Measurements from ENCODE around the gene PLBD2.

PLBD2 gene

GRCh38 chr12:113368331-113368730 is 9.9 kb downstream of the PLBD2 start:
- no peak overlapping the region for H3K27ac ChIP-seq (ENCODE audit: low read depth, low read length)
- H3K4me3 ChIP-seq (ENCODE audit: insufficient read depth, low read length, poor library complexity, severe bottlenecking): no peak overlapping the region
- H3K4me2 ChIP-seq (ENCODE audit: low read depth, low read length, poor library complexity, severe bottlenecking): no peak overlapping the region
- no peaks in the 10 kb centered on the region for H3K79me2 ChIP-seq (ENCODE audit: insufficient read depth, low read length)
- H2AFZ ChIP-seq (ENCODE audit: low read depth, low read length, severe bottlenecking): no peak overlapping the region
- no peak overlapping the region for H3K9ac ChIP-seq (ENCODE audit: low read length)
- H4K20me1 ChIP-seq (ENCODE audit: low read depth, low read length): no peaks in the 10 kb centered on the region
- no peaks in the 10 kb centered on the region for H3K36me3 ChIP-seq (ENCODE audit: low read length)
- H3K9me3 ChIP-seq (ENCODE audit: insufficient read depth, low read length): no peaks in the 10 kb centered on the region
- H3F3A ChIP-seq (ENCODE audit: insufficient read depth): no peaks in the 10 kb centered on the region
- TF ChIP-seq CTCF (IDR thresholded peaks at IDR 0.05; ENCODE audit: insufficient read depth, low read length, poor library complexity, severe bottlenecking) (no peak), EZH2phosphoT487 (conservative IDR thresholded peaks at IDR 0.05; ENCODE audit: low read length) (no peak)
- H3K27me3 ChIP-seq (ENCODE audit: low read length): no peaks in the 10 kb centered on the region
- H3K9me2 ChIP-seq (replicated peaks; ENCODE audit: insufficient read depth, low read length): no peaks in the 10 kb centered on the region

- H2AFZ ChIP-seq (ENCODE audit: low read depth, low read length, severe bottlenecking): no peak overlapping the region
- H3F3A ChIP-seq (ENCODE audit: insufficient read depth): no peaks in the 10 kb centered on the region
- no peaks in the 10 kb centered on the region for H4K20me1 ChIP-seq (ENCODE audit: low read depth, low read length)
- no peaks in the 10 kb centered on the region for H3K79me2 ChIP-seq (ENCODE audit: insufficient read depth, low read length)
- no peaks in the 10 kb centered on the region for H3K9me2 ChIP-seq (replicated peaks; ENCODE audit: insufficient read depth, low read length)
- TF ChIP-seq CTCF (IDR thresholded peaks at IDR 0.05; ENCODE audit: insufficient read depth, low read length, poor library complexity, severe bottlenecking) (no peak), EZH2phosphoT487 (conservative IDR thresholded peaks at IDR 0.05; ENCODE audit: low read length) (no peak)
- H3K4me2 ChIP-seq (ENCODE audit: low read depth, low read length, poor library complexity, severe bottlenecking): no peak overlapping the region
- H3K36me3 ChIP-seq (ENCODE audit: low read length): no peaks in the 10 kb centered on the region
- no peak overlapping the region for H3K4me3 ChIP-seq (ENCODE audit: insufficient read depth, low read length, poor library complexity, severe bottlenecking)
- no peak overlapping the region for H3K9ac ChIP-seq (ENCODE audit: low read length)
- H3K27me3 ChIP-seq (ENCODE audit: low read length): no peaks in the 10 kb centered on the region
- H3K27ac ChIP-seq (ENCODE audit: low read depth, low read length): no peak overlapping the region
- H3K9me3 ChIP-seq (ENCODE audit: insufficient read depth, low read length): no peaks in the 10 kb centered on the region
Measured at GRCh38 chr12:113369391-113369985, 11.1 kb downstream of the PLBD2 start.

GRCh38 chr12:113370923-113371682 is 12.7 kb downstream of the PLBD2 start:
- Histone ChIP-seq H4K20me1 (ENCODE audit: low read depth, low read length) (no peaks in the 10 kb centered on the region), H3K9me3 (ENCODE audit: insufficient read depth, low read length) (no peaks in the 10 kb centered on the region), H3K36me3 (ENCODE audit: low read length) (no peaks in the 10 kb centered on the region), H3F3A (ENCODE audit: insufficient read depth) (no peaks in the 10 kb centered on the region), H3K4me2 (ENCODE audit: low read depth, low read length, poor library complexity, severe bottlenecking) (no peak overlapping the region), H2AFZ (ENCODE audit: low read depth, low read length, severe bottlenecking) (no peak overlapping the region), H3K27me3 (ENCODE audit: low read length) (no peaks in the 10 kb centered on the region), H3K79me2 (ENCODE audit: insufficient read depth, low read length) (no peaks in the 10 kb centered on the region), H3K4me3 (ENCODE audit: insufficient read depth, low read length, poor library complexity, severe bottlenecking) (no peak overlapping the region), H3K9ac (ENCODE audit: low read length) (no peak overlapping the region), H3K9me2 (replicated peaks; ENCODE audit: insufficient read depth, low read length) (no peaks in the 10 kb centered on the region), H3K27ac (ENCODE audit: low read depth, low read length) (no peak overlapping the region)
- TF ChIP-seq CTCF (IDR thresholded peaks at IDR 0.05; ENCODE audit: insufficient read depth, low read length, poor library complexity, severe bottlenecking): no peak
- no peak for TF ChIP-seq EZH2phosphoT487 (conservative IDR thresholded peaks at IDR 0.05; ENCODE audit: low read length)
